ENCODE data around the gene EDNRA. TPM values are rescaled to one million over a fixed set of nuclear protein-coding genes. Genes with fewer than 3 reads are reported as not detected.

Gene EDNRA
- total and polyA plus RNA-seq, 9 of the 15 experiments (the other 6 are each of a cell fraction or from before 2014, with no cell fraction given), result not detected

DNA sequence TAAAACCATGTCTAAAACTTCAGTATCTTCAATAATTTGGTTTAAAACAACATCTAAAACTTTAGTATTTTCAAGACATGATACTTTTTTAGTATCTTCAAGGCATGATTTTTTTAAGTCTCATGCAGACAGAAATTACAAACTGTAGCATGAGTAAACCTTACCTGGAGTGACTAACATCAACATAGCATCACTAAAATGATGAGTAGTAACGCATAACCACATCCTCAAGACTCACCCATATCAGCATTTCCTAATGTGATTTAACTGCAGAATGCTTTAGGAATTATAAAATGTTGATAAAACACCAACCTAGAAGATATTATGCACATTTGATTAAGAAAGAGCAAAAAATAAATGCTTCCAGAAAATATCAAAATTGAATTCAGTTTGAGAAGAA is 19.7 kb upstream of the EDNRA start (continued):
- TF ChIP-seq, protein P1, sequence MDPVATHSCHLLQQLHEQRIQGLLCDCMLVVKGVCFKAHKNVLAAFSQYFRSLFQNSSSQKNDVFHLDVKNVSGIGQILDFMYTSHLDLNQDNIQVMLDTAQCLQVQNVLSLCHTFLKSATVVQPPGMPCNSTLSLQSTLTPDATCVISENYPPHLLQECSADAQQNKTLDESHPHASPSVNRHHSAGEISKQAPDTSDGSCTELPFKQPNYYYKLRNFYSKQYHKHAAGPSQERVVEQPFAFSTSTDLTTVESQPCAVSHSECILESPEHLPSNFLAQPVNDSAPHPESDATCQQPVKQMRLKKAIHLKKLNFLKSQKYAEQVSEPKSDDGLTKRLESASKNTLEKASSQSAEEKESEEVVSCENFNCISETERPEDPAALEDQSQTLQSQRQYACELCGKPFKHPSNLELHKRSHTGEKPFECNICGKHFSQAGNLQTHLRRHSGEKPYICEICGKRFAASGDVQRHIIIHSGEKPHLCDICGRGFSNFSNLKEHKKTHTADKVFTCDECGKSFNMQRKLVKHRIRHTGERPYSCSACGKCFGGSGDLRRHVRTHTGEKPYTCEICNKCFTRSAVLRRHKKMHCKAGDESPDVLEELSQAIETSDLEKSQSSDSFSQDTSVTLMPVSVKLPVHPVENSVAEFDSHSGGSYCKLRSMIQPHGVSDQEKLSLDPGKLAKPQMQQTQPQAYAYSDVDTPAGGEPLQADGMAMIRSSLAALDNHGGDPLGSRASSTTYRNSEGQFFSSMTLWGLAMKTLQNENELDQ (CRISPR knock-in tag; IDR thresholded peaks at IDR 0.05; ENCODE audit: borderline replicate concordance), result no peak
- TF ChIP-seq BDP1 (IDR thresholded peaks at IDR 0.05; ENCODE audit: insufficient read depth, insufficient read length) (no peak), JUNB (CRISPR knock-in tag; conservative IDR thresholded peaks at IDR 0.05) (no peak)
- TF ChIP-seq, protein P2, sequence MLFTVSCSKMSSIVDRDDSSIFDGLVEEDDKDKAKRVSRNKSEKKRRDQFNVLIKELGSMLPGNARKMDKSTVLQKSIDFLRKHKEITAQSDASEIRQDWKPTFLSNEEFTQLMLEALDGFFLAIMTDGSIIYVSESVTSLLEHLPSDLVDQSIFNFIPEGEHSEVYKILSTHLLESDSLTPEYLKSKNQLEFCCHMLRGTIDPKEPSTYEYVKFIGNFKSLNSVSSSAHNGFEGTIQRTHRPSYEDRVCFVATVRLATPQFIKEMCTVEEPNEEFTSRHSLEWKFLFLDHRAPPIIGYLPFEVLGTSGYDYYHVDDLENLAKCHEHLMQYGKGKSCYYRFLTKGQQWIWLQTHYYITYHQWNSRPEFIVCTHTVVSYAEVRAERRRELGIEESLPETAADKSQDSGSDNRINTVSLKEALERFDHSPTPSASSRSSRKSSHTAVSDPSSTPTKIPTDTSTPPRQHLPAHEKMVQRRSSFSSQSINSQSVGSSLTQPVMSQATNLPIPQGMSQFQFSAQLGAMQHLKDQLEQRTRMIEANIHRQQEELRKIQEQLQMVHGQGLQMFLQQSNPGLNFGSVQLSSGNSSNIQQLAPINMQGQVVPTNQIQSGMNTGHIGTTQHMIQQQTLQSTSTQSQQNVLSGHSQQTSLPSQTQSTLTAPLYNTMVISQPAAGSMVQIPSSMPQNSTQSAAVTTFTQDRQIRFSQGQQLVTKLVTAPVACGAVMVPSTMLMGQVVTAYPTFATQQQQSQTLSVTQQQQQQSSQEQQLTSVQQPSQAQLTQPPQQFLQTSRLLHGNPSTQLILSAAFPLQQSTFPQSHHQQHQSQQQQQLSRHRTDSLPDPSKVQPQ (CRISPR knock-in tag; IDR thresholded peaks at IDR 0.05; ENCODE audit: borderline replicate concordance), result no peak

DNA sequence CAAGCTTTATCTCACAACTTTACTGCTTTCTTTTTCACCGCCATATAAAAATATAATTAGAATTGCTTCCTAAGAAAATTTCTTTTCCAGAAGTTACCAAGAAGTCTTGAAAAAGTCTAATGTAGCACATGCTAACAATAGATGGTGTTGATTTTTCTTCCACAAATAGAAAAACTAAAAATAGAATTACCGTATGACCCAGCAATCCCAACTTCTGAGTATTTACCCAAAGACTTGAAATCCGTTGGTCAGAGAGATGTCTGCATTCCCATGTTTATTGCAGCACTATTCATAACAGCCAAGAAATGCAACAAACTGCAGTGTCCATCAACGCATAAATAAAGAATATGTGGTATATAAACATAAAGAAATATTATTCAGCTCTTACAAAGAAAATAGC is 17.8 kb upstream of the EDNRA start:
- H3K4me3 ChIP-seq, result no peak overlapping the region
- H3K4me1 ChIP-seq (replicated peaks in 1 of 2; ENCODE audit: control insufficient read depth in 2 of 2, insufficient read depth in 2 of 2, low read length in 2 of 2), result no peaks in the 10 kb centered on the region
- no peaks in the 10 kb centered on the region for H4K20me1 ChIP-seq (replicated peaks; ENCODE audit: control insufficient read depth, insufficient read depth, low read length)
- no TSS peak for BruUV-seq (replicated peaks)
- in situ Hi-C loops (cut with MboI) (no loop called here), intact Hi-C loops (cut with micrococcal nuclease) (no loop called here)
- ATAC-seq, result no peak
- H3K27ac ChIP-seq (ENCODE audit: extremely low read depth, low read depth, low read length), result no peak overlapping the region
- H3K79me2 ChIP-seq (ENCODE audit: control insufficient read depth, insufficient read depth, low read length), result no peaks in the 10 kb centered on the region
- H3K9ac ChIP-seq (ENCODE audit: insufficient read depth in 1 of 2, low read depth in 2 of 2, low read length in 2 of 2), result no peak overlapping the region
- WGBS (ENCODE audit: insufficient coverage, low coverage, missing lambda C conversion rate), result 0% methylated on average over 4 of the region's 4 CpGs
- H2AFZ ChIP-seq (ENCODE audit: low read depth, low read length), result no peak overlapping the region
- DNase-seq (ENCODE audit: extremely low read depth in 1 of 4, low spot score in 3 of 4), result no peak
- H3K9me1 ChIP-seq (ENCODE audit: control insufficient read depth, insufficient read depth, low read length), result no peaks in the 10 kb centered on the region
- CTCF ChIA-PET (ENCODE audit: low intra/inter-chr PET ratio), result no interaction called here
- no peaks in the 10 kb centered on the region for H3K27me3 ChIP-seq (ENCODE audit: control insufficient read depth in 2 of 2, insufficient read depth in 2 of 2, low read length in 2 of 2)
- no peak for FAIRE-seq
- POLR2A ChIA-PET, result no interaction called here
- H3K9me3 ChIP-seq (replicated peaks; ENCODE audit: control insufficient read depth, insufficient read depth, low read depth, low read length), result no peaks in the 10 kb centered on the region
- H3K4me2 ChIP-seq (ENCODE audit: insufficient read depth, low read length), result no peak overlapping the region
- H3K36me3 ChIP-seq (ENCODE audit: control insufficient read depth, insufficient read depth, low read length), result no peaks in the 10 kb centered on the region
- TF ChIP-seq ETV1 (tag; conservative IDR thresholded peaks at IDR 0.05; ENCODE audit: low read depth) (no peak), PPARD (CRISPR knock-in tag; IDR thresholded peaks at IDR 0.05) (no peak), ZKSCAN3 (CRISPR knock-in tag; IDR thresholded peaks at IDR 0.05) (no peak), ZNF274 (IDR thresholded peaks at IDR 0.05; ENCODE audit: borderline replicate concordance, low read depth, low read length) (no peak)
